Mesenchymal stem cell (in vitro differentiated cells and primary cell): ENCODE results near the gene FGFRL1.

ENCODE experiments used
- DNase-seq: peaks from one replicate; pipeline ENCODE4 v3.0.0-alpha.2; 2013
- H2AFZ ChIP-seq: one replicate; pipeline ENCODE4 v1.6.1; 2013; ENCODE audit warnings: low read depth, mild to moderate bottlenecking, control low read depth, inconsistent platforms, low read length, moderate library complexity
- H2AK5ac ChIP-seq: 2 replicates; pipeline ENCODE4 v1.6.1; 2013; ENCODE audit warnings: low read length, moderate library complexity, mild to moderate bottlenecking, inconsistent platforms; ENCODE audit not compliant: severe bottlenecking
- H2BK120ac ChIP-seq: one replicate; pipeline ENCODE4 v1.6.1; 2013; ENCODE audit warnings: low read depth, mild to moderate bottlenecking, inconsistent platforms, low read length, moderate library complexity
- H2BK12ac ChIP-seq, 2 experiments: one replicate each; pipeline ENCODE4 v1.6.1; 2013; ENCODE audit warnings: inconsistent platforms in 2 of 2, low read length in 2 of 2, mild to moderate bottlenecking in 2 of 2, moderate library complexity in 2 of 2, control low read depth in 1 of 2
- H2BK15ac ChIP-seq: one replicate; pipeline ENCODE4 v1.6.1; 2013; ENCODE audit warnings: mild to moderate bottlenecking, low read depth, inconsistent platforms; ENCODE audit not compliant: poor library complexity, severe bottlenecking
- H2BK5ac ChIP-seq: 2 replicates; pipeline ENCODE4 v1.6.1; 2013; ENCODE audit warnings: low read depth, mild to moderate bottlenecking, low read length, control low read depth, inconsistent platforms; ENCODE audit not compliant: poor library complexity, severe bottlenecking
- H3K14ac ChIP-seq, 2 experiments: one replicate each; pipeline ENCODE4 v1.6.1; 2013; ENCODE audit warnings: inconsistent platforms in 2 of 2, low read length in 2 of 2, control low read depth in 1 of 2, mild to moderate bottlenecking in 1 of 2, moderate library complexity in 1 of 2
- H3K18ac ChIP-seq, 2 experiments: one replicate each; pipeline ENCODE4 v1.6.1; 2013; ENCODE audit warnings: inconsistent platforms in 2 of 2, low read length in 2 of 2, control low read depth in 1 of 2, low read depth in 1 of 2, mild to moderate bottlenecking in 1 of 2
- H3K23ac ChIP-seq, 2 experiments: one replicate each; pipeline ENCODE4 v1.6.1; 2013; ENCODE audit warnings: inconsistent platforms in 2 of 2, low read length in 2 of 2, mild to moderate bottlenecking in 2 of 2, moderate library complexity in 2 of 2, control low read depth in 1 of 2
- H3K27ac ChIP-seq: 2 replicates; pipeline ENCODE4 v1.5.1; 2013; ENCODE audit warnings: mild to moderate bottlenecking, moderate library complexity, low read length, control low read depth, inconsistent platforms; ENCODE audit not compliant: poor library complexity, severe bottlenecking
- H3K27me3 ChIP-seq, 2 experiments: 2 replicates each; pipeline versions ENCODE4 v1.6.1 to v1.7.0; 2013; ENCODE audit warnings: low read length in 2 of 2, mild to moderate bottlenecking in 2 of 2, moderate library complexity in 2 of 2, control low read depth in 1 of 2, inconsistent platforms in 1 of 2; ENCODE audit not compliant: control insufficient read depth in 1 of 2, insufficient read depth in 1 of 2
- H3K36me3 ChIP-seq, 2 experiments: 2 replicates each; pipeline versions ENCODE4 v1.6.1 to v1.7.0; 2013; ENCODE audit warnings: low read length in 2 of 2, control low read depth in 1 of 2, inconsistent platforms in 1 of 2, low read depth in 1 of 2, mild to moderate bottlenecking in 1 of 2; ENCODE audit not compliant: insufficient read depth in 2 of 2, control insufficient read depth in 1 of 2
- H3K4ac ChIP-seq, 2 experiments: one replicate each; pipeline ENCODE4 v1.6.1; 2013; ENCODE audit warnings: inconsistent platforms in 2 of 2, low read length in 2 of 2, mild to moderate bottlenecking in 2 of 2, moderate library complexity in 2 of 2, control low read depth in 1 of 2, low read depth in 1 of 2
- H3K4me1 ChIP-seq: 2 replicates; pipeline ENCODE4 v1.6.1; 2013; ENCODE audit warnings: low read depth, low read length, control low read depth; ENCODE audit not compliant: control insufficient read depth, insufficient read depth
- H3K4me2 ChIP-seq: 2 replicates; pipeline ENCODE4 v1.6.1; 2013; ENCODE audit warnings: low read length, mild to moderate bottlenecking, inconsistent platforms; ENCODE audit not compliant: poor library complexity, severe bottlenecking
- H3K4me3 ChIP-seq, 2 experiments: 2 replicates each; pipeline versions ENCODE4 v1.5.1 to v1.7.0; 2013; ENCODE audit warnings: low read length in 2 of 2, mild to moderate bottlenecking in 2 of 2, control low read depth in 1 of 2, low read depth in 1 of 2; ENCODE audit not compliant: insufficient read depth in 1 of 2
- H3K79me1 ChIP-seq: replicated peaks from 2 replicates; pipeline ENCODE4 v1.6.1; 2013; ENCODE audit warnings: mild to moderate bottlenecking, control low read depth, low read length, inconsistent platforms; ENCODE audit not compliant: poor library complexity, severe bottlenecking
- H3K9ac ChIP-seq: 2 replicates; pipeline ENCODE4 v1.7.0; 2013; ENCODE audit warnings: mild to moderate bottlenecking, low read length, moderate library complexity
- H3K9me3 ChIP-seq: 2 replicates; pipeline ENCODE4 v1.7.0; 2013; ENCODE audit warnings: mild to moderate bottlenecking, low read length; ENCODE audit not compliant: control insufficient read depth
- H4K8ac ChIP-seq: one replicate; pipeline ENCODE4 v1.6.1; 2013; ENCODE audit warnings: inconsistent platforms, mild to moderate bottlenecking, low read length, moderate library complexity
- H4K91ac ChIP-seq: one replicate; pipeline ENCODE4 v1.6.1; 2013; ENCODE audit warnings: mild to moderate bottlenecking, low read length, inconsistent platforms
- WGBS: methylation state at CpG from one replicate; pipeline ENCODE4 v1.1.7; 2013; ENCODE audit warnings: mixed read lengths; 5-methylcytosine and 5-hydroxymethylcytosine counted together

Gene FGFRL1

DNA sequence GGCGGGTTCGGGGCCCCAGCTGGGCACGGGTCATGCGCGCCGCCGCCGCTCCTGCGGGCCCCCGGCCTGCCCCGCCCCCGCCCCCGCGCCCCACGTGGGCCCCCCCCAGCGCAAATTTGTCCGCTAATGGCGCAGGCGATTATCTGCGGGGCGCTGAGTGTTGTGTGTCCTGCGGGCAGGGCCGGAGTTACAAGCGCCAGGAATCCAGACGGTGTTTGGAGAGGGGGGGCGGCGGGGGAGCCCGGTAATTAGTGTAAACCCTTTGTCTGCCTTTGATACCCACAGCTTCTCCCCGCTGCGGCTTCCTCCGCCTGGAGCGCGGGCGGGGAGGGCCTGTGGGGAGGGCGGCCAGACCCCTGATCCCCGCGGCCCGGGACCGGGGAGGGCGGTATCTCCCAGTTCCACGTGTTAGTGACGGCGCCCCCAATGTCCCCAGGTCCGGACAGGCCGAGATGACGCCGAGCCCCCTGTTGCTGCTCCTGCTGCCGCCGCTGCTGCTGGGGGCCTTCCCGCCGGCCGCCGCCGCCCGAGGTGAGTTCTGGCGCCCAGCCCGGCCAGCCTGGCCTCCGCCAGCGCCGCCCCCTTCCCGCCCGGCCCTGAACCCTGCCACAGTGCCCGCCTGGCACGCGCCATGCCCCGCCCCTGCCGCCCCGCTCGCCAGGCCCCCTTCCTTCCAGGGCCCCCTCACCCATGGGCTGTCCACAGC, 761 bp downstream of the FGFRL1 start:
- 7% methylated on average over 50 of the region's 69 CpGs for WGBS
- Histone ChIP-seq H3K79me1 (peaks cover 42% of the 10 kb centered on the region), H2BK12ac (peak overlapping the region in 1 of 2 experiments; percentile 6), H3K14ac (no peak overlapping the region), H2BK15ac (peak overlapping the region; percentile 45), H4K91ac (no peak overlapping the region), H3K9me3 (no peaks in the 10 kb centered on the region), H3K27me3 (peaks cover 18 to 19% of the 10 kb centered on the region in 2 experiments), H2AK5ac (no peak overlapping the region), H3K27ac (no peak overlapping the region), H2AFZ (no peak overlapping the region), H3K4me1 (peaks cover 59% of the 10 kb centered on the region), H3K36me3 (peaks cover 3 to 49% of the 10 kb centered on the region in 2 experiments), H3K18ac (peak overlapping the region; percentile 44 to 77), H3K9ac (peak overlapping the region; percentile 65), H4K8ac (no peak overlapping the region), H2BK120ac (peak overlapping the region; percentile 92), H3K4me3 (peak overlapping the region; percentile 73 to 75), H3K23ac (no peak overlapping the region), H2BK5ac (no peak overlapping the region), H3K4me2 (peak overlapping the region; percentile 76), H3K4ac (no peak overlapping the region)
- peak; percentile 35 for DNase-seq

DNA sequence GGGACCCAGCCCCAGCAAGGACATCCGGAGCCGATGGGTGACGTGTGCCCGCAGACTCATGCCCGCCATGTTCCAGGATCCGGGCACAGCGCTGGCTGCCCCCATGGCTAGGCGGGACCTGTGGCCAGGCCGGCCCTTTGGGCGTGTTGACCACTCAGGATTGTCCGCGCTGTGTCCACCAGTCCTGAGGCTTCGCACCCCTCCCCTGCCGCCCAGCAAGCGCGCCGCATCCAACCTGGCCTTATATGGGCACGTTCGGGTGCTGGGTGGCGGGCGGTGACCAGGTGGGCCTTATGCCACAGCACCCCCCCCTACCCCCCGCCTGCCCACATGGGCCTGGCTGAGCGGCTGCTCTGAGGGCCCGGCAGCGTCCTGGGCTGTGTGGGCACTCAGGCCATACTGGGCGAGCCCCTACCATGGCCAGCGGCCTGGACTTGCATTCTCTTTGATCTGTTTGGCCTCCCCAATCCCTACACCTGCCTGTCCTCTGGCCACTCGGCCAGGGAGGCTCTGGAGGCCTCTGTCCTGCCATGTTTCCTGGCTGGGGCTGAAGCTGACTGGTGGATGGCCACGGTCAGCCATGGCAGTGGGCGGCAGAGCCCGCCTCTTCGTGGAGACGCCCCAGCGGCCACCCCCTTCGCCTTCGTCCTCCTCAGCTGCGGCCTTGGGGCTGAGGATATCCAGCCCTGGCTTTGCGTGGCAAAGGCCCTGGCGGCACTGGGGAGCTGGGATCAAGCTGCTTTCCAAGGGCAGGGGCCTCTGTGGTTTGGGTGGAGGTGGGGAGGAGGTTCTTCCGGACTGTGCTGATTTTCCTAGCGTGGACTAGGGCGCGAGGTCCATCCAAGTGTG, 2.0 kb downstream of the FGFRL1 start:
- no peak overlapping the region for H3K4me3 ChIP-seq
- WGBS, result 96% methylated on average over 42 of the region's 43 CpGs

DNA sequence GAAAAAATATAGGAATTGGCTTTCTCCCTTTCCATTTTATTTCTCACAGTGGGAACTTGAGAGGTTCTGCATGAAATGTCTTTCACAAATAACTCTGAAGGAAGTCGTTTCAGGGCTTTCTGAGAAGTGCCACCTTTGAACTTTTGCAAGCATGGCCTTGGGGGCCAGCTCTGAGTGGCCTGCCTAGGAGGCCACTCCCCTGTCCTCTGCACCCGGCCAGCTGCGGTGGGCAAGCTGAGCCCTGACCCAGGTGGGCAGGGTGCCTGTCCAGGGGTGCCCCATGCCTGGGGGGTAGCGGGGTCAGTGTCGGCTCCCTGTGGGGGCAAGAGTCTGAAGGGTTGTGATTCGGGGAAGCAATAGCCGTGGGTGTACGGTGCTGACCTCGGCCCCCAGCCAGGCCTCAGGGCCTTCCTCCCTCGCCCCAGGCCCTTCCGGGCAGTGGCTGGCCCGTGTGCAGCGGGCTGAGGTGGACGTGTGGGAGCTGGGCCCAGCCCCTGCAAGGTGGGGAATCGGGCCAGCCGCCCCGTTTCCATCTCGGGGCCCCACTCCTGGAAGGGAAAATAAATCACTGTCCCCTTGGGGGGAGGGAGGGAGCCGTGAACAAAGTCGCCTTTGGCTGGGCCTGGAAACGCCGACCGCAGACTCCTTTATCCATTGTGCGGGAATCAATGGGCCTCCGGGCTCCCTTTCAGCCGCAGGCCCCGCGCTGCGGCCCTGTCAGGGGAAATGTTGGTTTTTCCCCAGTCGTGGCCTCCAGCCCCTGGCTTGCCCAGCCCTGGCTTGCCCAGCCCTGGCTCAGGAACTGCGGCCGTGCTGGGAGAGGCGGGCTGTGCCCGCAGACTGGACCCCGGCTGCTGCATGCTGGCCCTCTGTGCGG, 3.1 kb downstream of the FGFRL1 start:
- Histone ChIP-seq H3K4me2 (no peak overlapping the region), H3K9me3 (no peaks in the 10 kb centered on the region), H3K4me3 (no peak overlapping the region), H4K91ac (no peak overlapping the region), H3K27ac (no peak overlapping the region), H2BK12ac (no peak overlapping the region), H2BK120ac (no peak overlapping the region), H3K23ac (peak overlapping the region in 1 of 2 experiments; percentile 38), H3K18ac (no peak overlapping the region), H2AFZ (no peak overlapping the region), H3K9ac (no peak overlapping the region), H3K36me3 (peaks cover 3 to 55% of the 10 kb centered on the region in 2 experiments), H2BK15ac (no peak overlapping the region), H3K4ac (no peak overlapping the region), H2AK5ac (no peak overlapping the region), H3K79me1 (peaks cover 54% of the 10 kb centered on the region), H3K27me3 (no peaks in the 10 kb centered on the region), H2BK5ac (no peak overlapping the region), H4K8ac (peak overlapping the region; percentile 16), H3K4me1 (peaks cover 71% of the 10 kb centered on the region), H3K14ac (peak overlapping the region in 1 of 2 experiments; percentile 1)
- DNase-seq, result no peak
- 89% methylated on average over 34 of the region's 36 CpGs for WGBS

More for the DNA sequence above, 2.0 kb downstream of the FGFRL1 start:
- no peak overlapping the region for H3K4me2 ChIP-seq
- H2AK5ac ChIP-seq, result no peak overlapping the region
- no peak overlapping the region for H2BK5ac ChIP-seq
- H3K18ac ChIP-seq, result no peak overlapping the region
- no peak for DNase-seq
- peaks cover 46% of the 10 kb centered on the region for H3K79me1 ChIP-seq
- H2BK120ac ChIP-seq, result no peak overlapping the region
- H3K27me3 ChIP-seq, result peaks cover 7% of the 10 kb centered on the region in 2 experiments
- H4K8ac ChIP-seq, result no peak overlapping the region
- no peak overlapping the region for H3K14ac ChIP-seq
- no peak overlapping the region for H3K4ac ChIP-seq
- peaks cover 69% of the 10 kb centered on the region for H3K4me1 ChIP-seq
- H2BK12ac ChIP-seq, result peak overlapping the region in 1 of 2 experiments; percentile 15
- no peak overlapping the region for H3K27ac ChIP-seq
- H3K23ac ChIP-seq, result peak overlapping the region in 1 of 2 experiments; percentile 35
- H2BK15ac ChIP-seq, result no peak overlapping the region
- no peak overlapping the region for H3K9ac ChIP-seq
- peaks cover 3 to 55% of the 10 kb centered on the region in 2 experiments for H3K36me3 ChIP-seq
- H2AFZ ChIP-seq, result no peak overlapping the region
- no peaks in the 10 kb centered on the region for H3K9me3 ChIP-seq
- H4K91ac ChIP-seq, result no peak overlapping the region
